ENCODE results near the gene P2RY2. TPM values are rescaled to one million over a fixed set of nuclear protein-coding genes. Genes with fewer than 3 reads are reported as not detected.
A peak's percentile ranks its signal among the peaks of the same experiment; 100 is the strongest.

P2RY2 gene
- total and polyA plus RNA-seq, 9 of the 15 experiments (the other 6 are each of a cell fraction or from before 2014, with no cell fraction given), result not detected

- TF ChIP-seq KLF1 (tag; IDR thresholded peaks at IDR 0.05), result no peak
- TF ChIP-seq, protein P1, sequence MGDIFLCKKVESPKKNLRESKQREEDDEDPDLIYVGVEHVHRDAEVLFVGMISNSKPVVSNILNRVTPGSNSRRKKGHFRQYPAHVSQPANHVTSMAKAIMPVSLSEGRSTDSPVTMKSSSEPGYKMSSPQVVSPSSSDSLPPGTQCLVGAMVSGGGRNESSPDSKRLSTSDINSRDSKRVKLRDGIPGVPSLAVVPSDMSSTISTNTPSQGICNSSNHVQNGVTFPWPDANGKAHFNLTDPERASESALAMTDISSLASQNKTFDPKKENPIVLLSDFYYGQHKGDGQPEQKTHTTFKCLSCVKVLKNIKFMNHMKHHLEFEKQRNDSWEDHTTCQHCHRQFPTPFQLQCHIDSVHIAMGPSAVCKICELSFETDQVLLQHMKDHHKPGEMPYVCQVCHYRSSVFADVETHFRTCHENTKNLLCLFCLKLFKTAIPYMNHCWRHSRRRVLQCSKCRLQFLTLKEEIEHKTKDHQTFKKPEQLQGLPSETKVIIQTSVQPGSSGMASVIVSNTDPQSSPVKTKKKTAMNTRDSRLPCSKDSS (IDR thresholded peaks at IDR 0.05; ENCODE audit: low read depth, partially characterized antibody), result no peak
- TF ChIP-seq ZNF324 (CRISPR knock-in tag; IDR thresholded peaks at IDR 0.05), result no peak
- TF ChIP-seq ZNF3 (CRISPR knock-in tag; IDR thresholded peaks at IDR 0.05), result no peak
- TF ChIP-seq ESRRB (CRISPR knock-in tag; IDR thresholded peaks at IDR 0.05; ENCODE audit: borderline replicate concordance), result no peak
- no peak for TF ChIP-seq NR2F6 (CRISPR knock-in tag; IDR thresholded peaks at IDR 0.05)
- TF ChIP-seq, protein P2, sequence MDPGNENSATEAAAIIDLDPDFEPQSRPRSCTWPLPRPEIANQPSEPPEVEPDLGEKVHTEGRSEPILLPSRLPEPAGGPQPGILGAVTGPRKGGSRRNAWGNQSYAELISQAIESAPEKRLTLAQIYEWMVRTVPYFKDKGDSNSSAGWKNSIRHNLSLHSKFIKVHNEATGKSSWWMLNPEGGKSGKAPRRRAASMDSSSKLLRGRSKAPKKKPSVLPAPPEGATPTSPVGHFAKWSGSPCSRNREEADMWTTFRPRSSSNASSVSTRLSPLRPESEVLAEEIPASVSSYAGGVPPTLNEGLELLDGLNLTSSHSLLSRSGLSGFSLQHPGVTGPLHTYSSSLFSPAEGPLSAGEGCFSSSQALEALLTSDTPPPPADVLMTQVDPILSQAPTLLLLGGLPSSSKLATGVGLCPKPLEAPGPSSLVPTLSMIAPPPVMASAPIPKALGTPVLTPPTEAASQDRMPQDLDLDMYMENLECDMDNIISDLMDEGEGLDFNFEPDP (CRISPR knock-in tag; IDR thresholded peaks at IDR 0.05), result no peak
- TF ChIP-seq CBFB (CRISPR knock-in tag; IDR thresholded peaks at IDR 0.05), result no peak
- TF ChIP-seq HDAC1 (IDR thresholded peaks at IDR 0.05), result no peak
- TF ChIP-seq NONO (IDR thresholded peaks at IDR 0.05; ENCODE audit: low read depth in 2 of 2, low read length in 1 of 2), result no peak
- no peak for TF ChIP-seq ZNF354B (CRISPR knock-in tag; IDR thresholded peaks at IDR 0.05)
- TF ChIP-seq SRSF1 (IDR thresholded peaks at IDR 0.05; ENCODE audit: low read depth, low read length), result no peak
- TF ChIP-seq TAF7 (tag; IDR thresholded peaks at IDR 0.05), result no peak
- 0 out of 4 replicates have a peak, but pooled peaks of 1 of the 2 experiments have one; percentile 36 for TF ChIP-seq TEAD1 (CRISPR knock-in tag; IDR thresholded peaks at IDR 0.05)
- no peak for TF ChIP-seq ZNF174 (CRISPR knock-in tag; IDR thresholded peaks at IDR 0.05)
- TF ChIP-seq, protein P3, sequence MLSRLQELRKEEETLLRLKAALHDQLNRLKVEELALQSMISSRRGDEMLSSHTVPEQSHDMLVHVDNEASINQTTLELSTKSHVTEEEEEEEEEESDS (CRISPR knock-in tag; IDR thresholded peaks at IDR 0.05), result no peak
- peak; percentile 86 for TF ChIP-seq CC2D1A (IDR thresholded peaks at IDR 0.05)
- TF ChIP-seq ZC3H8 (IDR thresholded peaks at IDR 0.05), result no peak
- no peak for TF ChIP-seq GABPB2 (CRISPR knock-in tag; conservative IDR thresholded peaks at IDR 0.05)
- TF ChIP-seq, protein P4, sequence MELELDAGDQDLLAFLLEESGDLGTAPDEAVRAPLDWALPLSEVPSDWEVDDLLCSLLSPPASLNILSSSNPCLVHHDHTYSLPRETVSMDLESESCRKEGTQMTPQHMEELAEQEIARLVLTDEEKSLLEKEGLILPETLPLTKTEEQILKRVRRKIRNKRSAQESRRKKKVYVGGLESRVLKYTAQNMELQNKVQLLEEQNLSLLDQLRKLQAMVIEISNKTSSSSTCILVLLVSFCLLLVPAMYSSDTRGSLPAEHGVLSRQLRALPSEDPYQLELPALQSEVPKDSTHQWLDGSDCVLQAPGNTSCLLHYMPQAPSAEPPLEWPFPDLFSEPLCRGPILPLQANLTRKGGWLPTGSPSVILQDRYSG (tag; conservative IDR thresholded peaks at IDR 0.05; ENCODE audit: low read depth), result no peak
- TF ChIP-seq ZBTB1 (CRISPR knock-in tag; IDR thresholded peaks at IDR 0.05; ENCODE audit: borderline replicate concordance, low read depth), result no peak
- no peak for TF ChIP-seq HMGN3 (IDR thresholded peaks at IDR 0.05; ENCODE audit: borderline replicate concordance, extremely low read depth, insufficient read length, low read depth, low read length)
- no peak for TF ChIP-seq ZNF77 (CRISPR knock-in tag; IDR thresholded peaks at IDR 0.05)
- no peak for TF ChIP-seq RFX5 (IDR thresholded peaks at IDR 0.05; ENCODE audit: low read depth, low read length)
- TF ChIP-seq E2F3 (CRISPR knock-in tag; IDR thresholded peaks at IDR 0.05), result no peak
- 0 out of 2 replicates have a peak, but pooled peaks have one; percentile 47 for TF ChIP-seq MTA3 (IDR thresholded peaks at IDR 0.05; ENCODE audit: borderline replicate concordance)
- 0 out of 2 replicates have a peak, but pooled peaks have one; percentile 33 for TF ChIP-seq ZKSCAN1 (IDR thresholded peaks at IDR 0.05; ENCODE audit: low read depth, low read length)
Observed at GRCh38 chr11:73242251-73243092, 24.4 kb downstream of the P2RY2 start (continued).

Data from K562 (cell line).